Activated CD8-positive, alpha-beta memory T cell treated with anti-CD3 and anti-CD28 coated beads, Interleukin-2, amount 50 U/mL, for 1 hour (primary cell): ENCODE results near the gene SAMD13.
A peak's percentile ranks its signal among the peaks of the same experiment; 100 is the strongest.

Experiments used
- DNase-seq: peaks from one replicate; pipeline ENCODE4 v3.0.0-alpha.2; 2020; ENCODE audit errors: extremely low read depth

The SAMD13 gene

DNA sequence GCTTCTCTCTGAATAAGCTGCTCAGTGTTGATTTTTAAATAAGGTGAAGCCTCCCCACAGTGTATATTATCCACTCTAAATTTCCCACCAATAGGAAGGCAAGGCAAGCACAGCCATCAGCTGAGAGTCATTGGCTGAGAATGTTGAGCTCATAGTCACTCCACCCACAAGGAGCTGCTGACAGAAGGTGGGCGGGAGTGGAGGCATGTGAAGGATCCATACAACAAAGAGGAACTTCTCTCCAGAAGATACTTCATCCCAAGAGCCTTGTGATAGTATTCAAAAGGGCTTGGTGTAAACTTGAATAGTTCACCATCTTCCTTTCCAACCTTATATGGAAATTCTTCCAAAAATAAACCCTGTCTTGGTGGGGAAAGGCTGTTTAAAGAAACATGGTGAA lies 42.8 kb downstream of the SAMD13 start:
- DNase-seq: no peak

DNA sequence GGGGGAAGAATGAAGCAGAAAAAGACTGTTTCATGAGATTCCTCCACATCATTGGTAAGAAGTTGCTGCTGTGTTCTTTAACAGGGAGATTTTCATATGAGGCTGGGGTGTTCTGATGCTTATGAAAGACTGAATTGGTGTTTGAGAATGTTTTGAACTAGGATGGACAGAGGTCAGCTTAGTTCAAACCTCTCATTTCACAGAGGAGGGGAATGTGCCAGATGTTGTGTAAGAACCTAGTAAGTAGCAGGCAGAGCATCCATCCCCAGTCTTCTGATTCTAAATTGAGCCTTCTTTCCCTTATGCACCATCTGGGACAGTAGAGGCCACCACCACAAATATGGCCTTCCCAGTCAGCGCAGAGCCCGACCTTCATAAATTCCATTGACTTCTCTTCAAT lies 43.7 kb downstream of the SAMD13 start:
- no peak for DNase-seq

DNA sequence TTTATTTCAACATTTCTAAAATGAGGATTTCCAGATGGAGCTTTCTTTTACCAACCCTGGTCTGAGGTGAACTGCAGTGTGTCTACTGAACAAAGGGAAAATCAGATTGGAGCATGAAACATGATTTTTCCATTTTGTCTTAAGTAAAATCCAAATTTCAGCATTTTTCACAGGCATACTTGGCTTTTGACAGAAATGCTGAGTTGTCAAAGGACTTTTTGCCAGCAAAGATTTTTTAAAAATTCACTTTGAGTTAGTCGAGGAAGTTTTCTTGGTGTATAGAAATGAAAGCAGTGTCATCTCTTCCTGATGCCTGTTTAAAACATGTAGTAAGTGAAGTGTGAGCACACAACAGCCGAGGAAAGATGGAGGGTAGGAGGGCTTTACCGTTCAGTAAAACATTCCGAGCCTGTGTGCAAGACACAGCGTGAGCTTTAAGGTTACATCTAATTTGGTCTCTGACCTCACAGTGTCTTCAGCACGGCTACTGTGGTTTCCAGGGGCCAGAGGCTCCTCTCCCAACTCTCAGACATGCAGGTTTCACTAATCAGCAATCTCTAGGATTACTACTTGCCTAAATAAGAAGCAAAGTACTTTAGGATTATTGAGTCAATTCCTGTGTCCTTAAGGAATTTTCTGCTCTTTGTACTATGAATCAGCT lies 45.9 kb downstream of the SAMD13 start:
- DNase-seq: no peak

DNA sequence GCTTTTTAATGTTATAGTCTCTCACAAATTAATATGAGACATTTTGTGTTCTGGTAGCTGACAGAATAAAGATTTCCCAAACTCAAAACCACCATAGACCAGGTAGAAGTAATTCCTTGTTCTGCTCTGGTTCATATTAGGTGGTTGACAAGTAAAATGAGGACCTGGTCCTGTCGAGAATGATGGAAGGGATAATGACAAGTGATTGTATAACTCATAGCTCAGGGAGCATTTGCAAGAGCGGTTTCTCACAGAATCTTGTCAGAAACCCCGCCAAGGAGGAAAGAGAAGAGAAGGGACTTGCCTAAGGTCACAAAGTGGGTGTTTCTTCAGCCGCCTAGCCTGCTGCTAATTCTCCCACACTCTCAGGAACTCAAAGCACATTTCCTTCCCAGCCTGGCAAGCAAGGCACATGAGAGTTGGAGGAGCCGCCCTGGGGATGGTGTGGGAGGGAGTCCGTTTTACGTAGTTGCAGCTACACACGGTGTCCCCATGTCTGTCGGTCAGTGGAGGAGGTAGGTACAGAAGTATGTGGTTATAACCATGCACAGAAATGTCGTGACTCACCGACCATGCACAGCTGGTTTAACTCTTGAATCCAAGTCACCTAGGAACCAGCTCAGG lies 46.5 kb downstream of the SAMD13 start:
- DNase-seq: no peak

DNA sequence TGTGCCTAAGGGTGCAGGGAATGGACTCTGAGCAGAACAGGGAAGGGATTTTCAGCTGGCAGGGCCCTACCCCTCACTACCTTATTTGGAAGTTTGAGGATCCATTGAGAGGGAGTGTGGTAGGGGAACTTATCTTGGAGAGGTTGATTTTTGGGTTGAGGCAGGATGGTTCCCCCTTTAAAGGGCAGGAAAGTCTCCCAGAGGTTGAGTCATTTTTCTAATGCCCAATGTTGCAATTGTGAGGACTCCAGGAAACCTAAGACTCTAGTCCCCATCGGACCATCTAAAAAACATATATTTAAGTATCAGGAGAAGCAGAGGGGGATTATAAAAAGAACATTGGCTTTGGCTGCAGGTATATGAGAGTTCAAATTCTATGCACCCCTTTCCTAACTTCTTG lies 47.3 kb downstream of the SAMD13 start:
- DNase-seq: no peak

DNA sequence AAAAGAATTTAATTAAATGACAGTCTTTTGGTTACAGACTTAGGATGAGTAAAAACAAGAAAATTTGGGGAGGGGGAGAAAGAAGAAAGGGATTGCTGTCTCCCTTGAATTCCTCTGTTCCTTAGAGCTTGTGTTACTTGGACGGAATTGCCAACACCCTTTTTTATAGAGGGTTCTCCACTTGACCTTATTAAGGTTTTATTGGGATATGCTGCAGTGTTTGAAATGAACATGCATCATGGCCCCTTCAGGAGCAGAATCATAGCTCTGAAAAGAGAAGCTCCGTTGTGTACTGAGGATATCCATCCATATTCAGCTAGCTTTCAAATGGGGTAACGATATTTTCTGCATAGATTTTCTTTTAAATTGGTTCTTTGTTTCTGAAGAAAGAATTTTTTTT lies 48.6 kb downstream of the SAMD13 start:
- DNase-seq: no peak

DNA sequence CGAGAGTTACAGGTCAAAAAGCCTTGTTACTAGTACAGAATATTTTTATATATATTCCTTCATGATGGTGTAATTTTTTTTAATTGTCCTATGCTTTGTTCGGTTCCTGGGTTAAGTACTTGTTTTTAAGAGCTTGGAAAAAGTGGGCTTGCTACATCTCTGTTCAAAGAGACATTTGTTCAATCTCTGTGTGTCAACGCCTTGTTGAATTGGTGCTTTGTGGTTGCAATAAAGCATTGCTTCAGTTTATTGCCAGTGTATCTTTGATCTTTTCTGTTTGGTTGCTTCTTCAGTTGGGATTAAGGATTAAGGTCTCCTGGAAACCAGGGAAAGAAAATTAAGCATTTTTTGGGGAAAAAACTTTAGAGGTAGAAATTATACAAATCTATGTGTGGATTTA lies 49.0 kb downstream of the SAMD13 start:
- no peak for DNase-seq

DNA sequence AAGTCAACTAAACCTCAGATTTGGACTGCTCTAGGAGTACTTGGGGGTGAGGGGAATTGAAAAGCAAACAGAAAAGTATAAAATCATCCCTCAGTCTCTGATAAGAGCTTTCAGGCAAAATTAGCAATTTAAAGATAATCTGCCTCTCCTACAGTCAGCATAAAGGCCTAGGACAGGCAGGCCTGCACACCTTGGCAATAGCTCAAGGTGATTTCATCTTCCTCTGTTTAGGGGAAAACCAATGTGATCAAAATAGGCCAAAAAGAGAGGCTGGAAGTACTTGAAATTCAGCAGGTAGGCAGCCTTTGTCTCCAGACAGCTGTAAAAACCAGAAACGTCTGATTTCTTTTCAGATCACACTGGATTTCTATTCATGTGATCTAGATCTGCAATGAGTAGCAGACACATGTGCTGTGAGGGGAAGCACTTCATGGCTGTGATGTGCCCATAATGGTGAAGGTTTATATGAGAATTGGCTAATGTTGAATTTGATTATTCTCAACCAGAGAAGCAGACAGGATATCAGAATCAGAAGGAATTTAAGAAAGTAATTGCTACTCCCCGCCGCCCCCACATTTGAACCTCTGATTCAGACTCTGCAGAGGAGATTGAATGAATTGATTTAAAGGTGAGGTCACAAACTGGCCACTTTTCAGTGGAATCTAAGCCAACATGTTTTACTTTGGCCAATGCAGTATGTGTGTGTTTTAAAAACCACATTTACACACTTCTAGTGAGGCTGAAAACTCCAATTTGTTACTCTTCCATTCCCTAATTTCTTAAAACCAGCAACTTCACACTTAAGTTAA lies 51.0 kb downstream of the SAMD13 start:
- DNase-seq: no peak

DNA sequence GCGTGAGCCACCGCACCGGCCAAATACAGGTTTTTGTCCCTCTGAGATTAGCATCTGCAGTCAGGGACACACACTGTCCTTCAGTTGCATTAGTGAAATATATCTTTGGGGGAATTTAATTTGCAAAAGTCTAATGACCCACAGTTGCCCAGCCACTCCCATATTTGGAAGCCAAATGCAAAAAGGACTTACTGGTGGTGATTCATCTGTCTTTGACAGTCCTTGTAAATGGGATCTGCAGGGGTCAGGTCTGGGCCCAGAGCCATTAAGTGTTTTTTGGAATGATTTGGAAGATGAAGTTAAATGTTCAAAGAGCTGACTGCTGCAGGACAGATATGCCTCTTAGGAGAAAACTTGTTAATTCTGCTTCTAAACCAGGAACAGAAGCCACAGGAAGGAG lies 52.2 kb downstream of the SAMD13 start:
- no peak for DNase-seq

DNA sequence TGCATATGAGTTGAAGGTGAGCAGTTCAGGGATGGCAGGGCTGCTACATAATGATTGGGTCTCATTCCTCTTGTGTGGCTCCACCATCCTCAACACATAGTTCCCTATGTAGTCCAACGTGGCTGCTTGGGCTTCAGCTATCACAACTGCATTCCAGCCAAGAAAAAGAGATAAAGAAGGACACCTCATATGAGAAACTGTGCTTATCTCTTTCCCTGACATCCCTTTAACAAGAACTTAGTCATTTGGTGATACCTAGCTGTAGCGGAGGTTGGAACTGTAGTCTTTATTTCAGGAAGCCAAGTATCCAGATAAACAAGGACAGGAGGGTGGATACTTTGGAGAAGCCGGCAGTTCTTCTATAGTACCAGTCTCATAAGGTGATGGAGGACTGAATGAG lies 54.0 kb downstream of the SAMD13 start:
- DNase-seq: no peak

DNA sequence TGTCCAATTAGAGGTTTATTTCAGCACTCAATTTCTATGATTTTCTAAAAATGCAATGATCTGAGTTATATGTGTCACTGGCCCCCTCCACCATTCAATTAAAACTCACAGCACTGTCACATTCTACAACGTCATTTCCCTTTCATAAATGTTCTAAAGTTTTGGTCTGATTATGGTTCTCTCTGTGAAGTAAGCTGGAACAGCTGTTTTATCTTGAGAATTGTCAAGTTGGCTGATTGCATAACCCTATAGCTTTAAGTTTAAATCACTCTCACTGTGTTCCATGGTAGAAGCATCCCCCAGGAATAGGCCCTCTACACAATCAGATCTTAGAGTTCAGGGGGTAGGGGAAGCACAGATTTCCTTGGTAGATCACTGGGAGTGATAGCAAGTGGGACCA lies 55.4 kb downstream of the SAMD13 start:
- DNase-seq: no peak

DNA sequence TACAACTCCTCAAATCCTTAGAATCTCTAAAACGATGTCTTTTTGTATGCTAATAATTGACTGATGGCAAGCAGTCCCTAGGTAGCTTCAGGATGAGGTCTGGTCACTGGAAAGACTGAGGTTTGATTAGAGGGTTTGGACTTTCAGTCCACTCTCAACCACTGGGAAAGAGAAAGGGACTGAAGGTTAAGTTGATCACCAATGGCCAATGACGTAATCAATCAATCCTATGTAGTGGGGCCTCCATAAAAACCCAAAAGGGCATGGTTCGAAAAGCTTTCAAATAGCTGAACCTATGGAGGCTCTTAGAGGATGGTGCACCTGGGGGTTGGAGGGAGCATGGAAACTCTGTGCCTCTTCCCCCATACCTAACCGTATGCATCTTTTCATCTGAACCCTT lies 57.2 kb downstream of the SAMD13 start:
- no peak for DNase-seq

DNA sequence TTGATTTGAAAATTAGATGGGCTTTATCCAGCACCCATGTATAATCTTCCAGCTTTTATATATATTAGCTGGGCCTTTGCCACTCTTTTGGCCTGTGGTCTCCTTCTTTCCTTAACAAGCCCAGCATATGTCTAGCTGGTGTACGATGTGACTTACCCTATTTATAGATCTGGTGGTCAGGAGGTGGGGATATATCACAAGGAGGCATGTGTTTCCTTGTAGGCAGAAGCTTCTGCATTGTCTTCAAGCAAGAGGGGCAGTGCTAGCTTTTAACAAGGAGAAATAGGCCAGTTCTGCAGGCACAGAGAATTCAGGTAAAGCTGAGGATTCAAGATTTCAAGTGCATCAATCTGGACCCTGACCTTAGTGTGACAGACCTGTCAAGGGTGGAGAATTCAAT lies 58.8 kb downstream of the SAMD13 start:
- DNase-seq: no peak

DNA sequence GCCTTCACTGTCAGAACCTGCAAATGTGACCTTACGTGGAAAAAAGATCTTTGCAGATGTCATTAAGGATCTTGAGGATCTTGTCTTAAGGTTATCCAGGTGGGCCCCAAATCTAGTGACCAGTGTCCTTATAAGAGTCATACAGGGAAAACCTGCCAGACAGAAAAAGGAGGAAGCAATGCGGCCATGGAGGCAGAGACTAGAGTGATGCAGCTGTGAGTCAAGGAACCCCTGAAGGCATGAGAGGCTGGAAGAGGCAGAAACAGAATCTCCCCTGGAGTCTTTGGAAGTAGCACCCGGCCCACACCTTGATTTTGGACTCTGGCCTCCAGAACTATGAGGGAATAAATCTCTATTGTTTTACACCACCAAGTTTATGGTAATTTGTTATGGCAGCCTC lies 60.3 kb downstream of the SAMD13 start:
- DNase-seq: no peak

DNA sequence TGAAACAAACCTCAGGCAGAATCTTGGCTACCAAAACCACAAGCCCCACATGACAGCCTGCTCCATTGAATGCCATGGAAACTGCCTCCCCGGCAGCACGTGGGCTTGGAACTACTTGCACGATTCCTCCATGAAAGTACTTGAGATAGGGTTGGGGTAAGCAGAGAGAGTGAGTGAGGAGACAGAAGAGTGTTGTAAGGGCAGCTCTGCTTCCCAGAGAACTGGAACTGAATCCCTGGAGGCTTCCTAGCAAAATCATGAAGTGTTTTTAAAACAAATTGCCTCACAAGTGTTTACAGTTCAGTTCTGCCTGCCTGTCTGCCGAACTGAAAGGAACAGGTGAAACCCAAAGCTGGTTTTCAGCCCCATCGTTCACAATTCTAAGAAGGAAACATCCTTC lies 61.5 kb downstream of the SAMD13 start:
- DNase-seq: no peak

DNA sequence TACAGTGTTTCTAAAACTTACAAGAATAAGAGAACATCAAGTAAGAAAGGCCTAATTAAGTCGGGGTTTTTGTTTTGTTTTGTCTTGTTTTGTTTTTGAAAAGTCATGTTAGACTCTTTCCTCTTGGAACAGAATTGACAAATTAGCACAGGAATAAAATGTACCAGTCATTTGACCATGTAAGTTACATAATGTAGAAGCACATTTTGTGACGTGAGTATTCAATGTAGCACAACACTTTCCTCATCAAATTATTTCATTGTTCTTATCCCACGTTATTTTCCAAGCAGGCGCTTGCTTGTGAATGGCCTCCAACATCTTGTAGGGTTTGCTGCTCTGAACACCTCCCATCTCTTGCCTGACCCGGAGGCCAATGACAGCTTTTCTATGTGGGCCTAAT lies 62.1 kb downstream of the SAMD13 start:
- no peak for DNase-seq

DNA sequence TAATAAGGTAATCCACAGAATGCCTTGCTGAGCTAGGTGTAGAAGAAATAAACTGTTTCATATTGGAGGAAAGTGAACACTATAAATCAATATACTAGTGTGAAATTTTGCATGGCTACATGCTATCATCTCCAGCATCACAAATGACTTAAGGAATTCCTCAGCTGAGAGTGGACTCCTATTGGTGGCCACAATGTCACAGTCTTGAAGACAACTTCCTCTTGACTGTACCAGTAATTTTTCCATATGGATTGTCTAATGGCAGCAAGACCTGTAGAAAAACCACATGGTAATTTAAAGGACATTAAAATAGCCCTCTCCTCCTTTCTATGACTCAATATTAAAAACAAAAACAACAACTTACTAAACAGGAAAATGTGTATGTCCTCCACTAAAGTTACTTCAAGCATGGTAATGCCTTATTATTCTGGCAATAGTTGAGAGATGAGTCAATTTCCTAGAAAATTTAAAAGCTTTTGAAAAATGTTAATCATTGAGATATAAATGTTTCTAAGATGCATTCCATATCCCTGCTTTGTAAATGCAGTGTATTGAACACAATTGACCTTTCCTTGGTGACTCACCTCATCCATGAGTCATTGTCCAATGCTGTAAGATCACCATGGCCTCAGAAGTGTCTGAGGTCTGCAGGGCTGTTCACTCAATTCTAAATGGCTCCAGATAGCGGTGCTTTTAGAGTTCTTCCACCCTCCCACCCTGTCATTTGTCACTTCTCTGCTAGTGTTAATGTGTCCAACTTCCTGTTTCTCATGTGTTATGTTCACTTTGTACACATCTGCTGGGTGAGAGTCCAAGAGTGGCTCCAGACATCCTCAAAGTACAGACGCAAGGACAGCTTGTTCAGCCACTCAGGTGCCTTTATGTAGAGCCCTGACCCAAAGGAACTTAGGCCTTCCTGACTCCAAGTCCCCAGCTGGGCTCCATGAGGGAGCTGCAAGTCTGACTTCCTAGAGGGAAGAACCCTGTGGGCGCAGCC lies 64.0 kb downstream of the SAMD13 start:
- peak; percentile 4 for DNase-seq

DNA sequence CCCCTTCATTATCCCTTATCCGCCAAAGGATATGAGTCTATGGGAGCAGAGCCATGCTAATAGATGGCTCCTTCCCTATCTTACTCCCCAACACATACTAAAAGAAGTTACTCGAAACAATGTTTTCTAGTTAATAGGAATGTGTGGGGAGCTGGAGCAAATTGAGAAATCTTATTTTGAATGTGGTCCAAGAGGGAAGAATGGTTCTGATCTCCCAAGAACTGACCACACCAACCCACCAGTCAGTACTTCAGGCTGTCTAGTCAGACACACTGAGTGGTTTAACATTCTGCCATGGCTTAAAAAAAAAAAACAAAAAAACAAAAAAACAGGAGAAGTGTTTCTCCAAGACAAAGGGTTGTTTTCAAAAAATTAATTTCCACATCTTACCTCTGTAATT lies 65.3 kb downstream of the SAMD13 start:
- no peak for DNase-seq

DNA sequence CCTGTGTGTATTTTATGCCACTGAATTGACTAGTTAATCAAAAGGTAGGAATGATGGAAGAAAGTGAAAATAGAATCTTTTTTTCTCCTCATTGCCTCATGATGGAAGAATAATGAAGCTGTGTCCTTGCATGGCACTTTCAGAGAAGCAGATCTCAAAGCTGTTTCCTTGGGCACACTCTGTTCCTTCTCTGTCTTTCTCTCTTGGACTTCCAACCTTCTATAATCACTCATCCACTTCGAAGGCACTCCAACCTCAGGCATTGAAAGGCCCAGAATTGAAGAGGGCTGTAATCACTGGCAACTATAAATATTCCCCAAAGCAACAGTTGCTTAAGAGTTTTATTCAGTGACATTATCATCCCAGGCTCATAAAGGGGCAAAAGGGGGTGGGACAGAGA lies 65.7 kb downstream of the SAMD13 start:
- DNase-seq: no peak

DNA sequence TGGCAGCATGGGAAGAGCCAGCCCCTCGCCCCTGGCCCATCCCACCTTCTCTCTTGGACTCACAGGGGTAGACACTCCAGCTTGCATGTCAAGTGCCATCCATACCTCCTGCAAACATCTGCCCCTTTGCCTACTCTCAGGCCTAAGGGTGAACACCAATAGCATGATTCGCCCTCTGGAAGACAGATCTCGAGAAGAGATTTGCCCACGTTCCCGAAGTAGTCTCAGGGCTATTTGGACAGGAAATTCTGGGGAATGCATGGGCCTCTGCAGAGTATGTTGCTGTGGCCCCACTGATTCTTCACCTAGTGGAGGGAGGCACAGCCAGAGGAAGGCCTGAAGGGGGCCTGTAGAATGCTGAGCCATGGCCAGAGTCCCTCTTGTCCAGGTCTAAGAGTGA lies 66.9 kb downstream of the SAMD13 start:
- DNase-seq: no peak

DNA sequence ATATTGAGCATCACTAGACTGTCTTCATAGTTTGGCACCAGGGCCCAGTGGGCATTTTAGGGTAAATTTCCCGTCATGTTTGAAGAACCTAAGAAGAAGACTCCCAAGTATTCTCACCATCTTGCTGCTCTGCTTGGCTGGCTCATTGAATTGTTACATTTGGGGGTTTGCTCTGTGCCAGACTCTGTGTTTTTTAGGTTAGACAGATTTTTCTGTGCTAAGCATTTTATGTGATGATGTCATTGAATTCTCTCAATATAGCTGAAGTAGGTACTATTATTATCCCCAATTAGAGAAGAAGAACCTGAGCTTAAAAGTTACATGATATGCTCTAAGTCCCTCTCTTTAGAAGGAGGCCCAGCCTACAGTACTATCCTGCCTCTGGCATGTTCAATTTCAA lies 68.8 kb downstream of the SAMD13 start:
- no peak for DNase-seq

DNA sequence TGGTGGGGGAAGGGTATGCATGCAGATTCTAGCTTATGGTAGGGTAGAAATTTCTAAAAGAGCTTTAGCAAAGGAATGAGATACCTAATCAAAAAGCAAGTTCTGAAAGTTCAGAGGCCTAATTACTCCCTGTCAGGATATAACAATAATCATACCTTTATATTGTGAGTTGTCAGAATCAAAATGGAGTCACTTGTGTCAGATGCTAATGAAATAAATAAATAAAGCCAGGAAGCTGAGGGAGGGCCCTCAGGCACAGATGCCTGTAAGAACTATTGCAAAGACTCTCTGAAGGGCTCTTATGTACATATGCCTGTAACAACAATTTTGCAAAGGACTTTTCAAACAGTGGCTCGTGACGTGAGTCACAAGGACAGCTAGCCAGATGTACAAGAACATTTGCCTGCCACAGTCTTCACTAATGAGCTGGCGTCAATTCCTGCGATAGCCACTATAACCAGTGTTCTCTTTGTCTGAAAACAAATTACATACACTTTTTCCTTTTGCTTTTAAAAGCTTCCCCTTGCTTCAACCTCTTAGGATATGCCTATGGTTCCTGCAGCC lies 69.4 kb downstream of the SAMD13 start:
- no peak for DNase-seq
